Activated naive CD8-positive, alpha-beta T cell (primary cell): Measurements from ENCODE around the gene MYO7A.
A peak's percentile ranks its signal among the peaks of the same experiment; 100 is the strongest.

Source experiments
- H3K27ac Mint-ChIP-seq: one replicate; pipeline ENCODE4 v1.8.0; 2021; ENCODE audit warnings: mixed read lengths
- H3K27me3 Mint-ChIP-seq: one replicate; pipeline ENCODE4 v1.8.0; 2021; ENCODE audit warnings: mixed read lengths
- H3K36me3 Mint-ChIP-seq: one replicate; pipeline ENCODE4 v1.8.0; 2021; ENCODE audit warnings: mixed read lengths
- H3K4me1 Mint-ChIP-seq: one replicate; pipeline ENCODE4 v1.8.0; 2021; ENCODE audit warnings: low read depth, mixed read lengths
- H3K4me3 Mint-ChIP-seq: one replicate; pipeline ENCODE4 v1.8.0; 2021; ENCODE audit warnings: mild to moderate bottlenecking, mixed read lengths
- H3K9me3 Mint-ChIP-seq: one replicate; pipeline ENCODE4 v1.8.0; 2021; ENCODE audit warnings: low read depth, mixed read lengths

The MYO7A gene

GRCh38 chr11:77127920-77128691 is at the start of gene MYO7A:
MYO7A (plus strand) TSS chr11:77128246; CDS start chr11:77130635, 2,389 bp downstream.
- H3K27me3 Mint-ChIP-seq, result peaks cover 1% of the 10 kb centered on the region
- no peak within 1 kb of the TSS for H3K27ac Mint-ChIP-seq
- H3K4me1 Mint-ChIP-seq, result peaks cover 8% of the 10 kb centered on the region
- no peaks in the 10 kb centered on the region for H3K9me3 Mint-ChIP-seq
- H3K36me3 Mint-ChIP-seq, result no peaks in the 10 kb centered on the region
- peak within 1 kb of the TSS; percentile 63 for H3K4me3 Mint-ChIP-seq

DNA sequence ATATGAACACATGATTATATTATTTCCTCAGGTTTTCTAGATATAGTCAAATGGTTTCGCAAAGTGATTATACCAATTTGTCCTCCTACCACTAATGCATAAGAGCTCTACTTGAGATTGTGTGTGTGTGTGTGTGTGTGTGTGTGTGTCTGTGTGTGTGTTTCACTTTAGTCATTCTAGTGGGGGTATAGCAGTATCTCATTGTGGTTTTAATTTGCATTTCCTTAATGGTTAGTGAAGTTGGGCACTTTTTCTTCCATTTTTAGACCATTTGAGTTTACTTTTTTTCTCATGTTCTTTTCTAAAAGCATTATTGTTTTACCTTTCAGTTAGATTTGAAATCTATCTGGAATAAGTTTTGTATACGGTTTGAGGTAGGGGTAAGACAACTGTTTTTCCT is 48.4 kb upstream of the MYO7A start:
- Mint-ChIP-seq H3K27me3 (no peaks in the 10 kb centered on the region), H3K36me3 (peaks cover 6% of the 10 kb centered on the region), H3K9me3 (peaks cover 9% of the 10 kb centered on the region), H3K4me3 (no peak overlapping the region), H3K27ac (no peak overlapping the region), H3K4me1 (peaks cover 25% of the 10 kb centered on the region)

GRCh38 chr11:77080643-77081210 is 47.3 kb upstream of the MYO7A start:
- H3K4me3 Mint-ChIP-seq, result no peak overlapping the region
- no peaks in the 10 kb centered on the region for H3K27me3 Mint-ChIP-seq
- peaks cover 9% of the 10 kb centered on the region for H3K9me3 Mint-ChIP-seq
- peaks cover 6% of the 10 kb centered on the region for H3K36me3 Mint-ChIP-seq
- peaks cover 25% of the 10 kb centered on the region for H3K4me1 Mint-ChIP-seq
- no peak overlapping the region for H3K27ac Mint-ChIP-seq

- Mint-ChIP-seq H3K27me3 (no peaks in the 10 kb centered on the region), H3K27ac (no peak overlapping the region)
Measured at GRCh38 chr11:77081381-77081851, 46.6 kb upstream of the MYO7A start.

GRCh38 chr11:77081976-77082836 is 45.8 kb upstream of the MYO7A start:
- Mint-ChIP-seq H3K4me1 (peaks cover 25% of the 10 kb centered on the region), H3K27me3 (no peaks in the 10 kb centered on the region), H3K36me3 (peaks cover 6% of the 10 kb centered on the region), H3K4me3 (peak overlapping the region; percentile 81), H3K27ac (peak overlapping the region; percentile 98), H3K9me3 (peaks cover 9% of the 10 kb centered on the region)

More at GRCh38 chr11:77081381-77081851, 46.6 kb upstream of the MYO7A start:
- H3K36me3 Mint-ChIP-seq, result peaks cover 6% of the 10 kb centered on the region
- peaks cover 9% of the 10 kb centered on the region for H3K9me3 Mint-ChIP-seq
- no peak overlapping the region for H3K4me3 Mint-ChIP-seq
- H3K4me1 Mint-ChIP-seq, result peaks cover 25% of the 10 kb centered on the region

DNA sequence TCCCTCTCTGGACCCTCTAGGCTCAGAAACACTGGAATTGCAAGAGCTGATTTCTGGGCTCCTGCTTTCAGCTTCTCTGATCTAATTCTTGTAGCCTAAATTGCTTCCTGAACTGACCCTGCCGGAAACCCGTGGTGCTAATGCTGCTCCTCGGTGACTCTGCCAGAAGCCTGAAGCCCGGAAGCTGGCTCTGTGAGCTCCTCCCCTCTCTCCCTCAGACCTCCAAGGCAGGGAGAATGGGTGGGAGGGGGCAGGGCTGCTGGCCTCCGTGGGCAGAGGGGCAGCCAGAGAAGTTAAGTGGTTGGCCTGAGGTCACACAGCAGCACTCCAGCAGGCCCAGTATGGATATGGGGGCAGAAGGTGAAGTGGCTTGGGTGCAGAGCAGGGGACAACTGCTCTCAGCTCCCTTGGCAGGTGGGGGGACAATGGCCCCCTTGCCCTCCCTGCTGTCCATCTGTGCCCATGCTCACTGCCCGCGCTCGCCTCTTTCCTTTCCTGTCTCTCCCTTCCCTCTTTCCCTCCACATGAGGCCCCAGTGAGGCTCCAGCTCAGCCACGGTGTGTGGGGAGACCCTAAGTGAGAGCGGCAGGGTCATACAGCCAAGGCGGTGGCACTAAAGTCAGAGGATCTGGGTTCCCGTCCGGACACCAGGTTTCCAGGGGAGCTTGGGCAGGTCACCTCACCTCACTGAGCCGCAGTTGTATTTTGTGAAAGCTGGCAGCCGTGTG is 45.0 kb upstream of the MYO7A start:
- peaks cover 8% of the 10 kb centered on the region for H3K9me3 Mint-ChIP-seq
- H3K4me1 Mint-ChIP-seq, result peaks cover 25% of the 10 kb centered on the region
- no peaks in the 10 kb centered on the region for H3K27me3 Mint-ChIP-seq
- peak overlapping the region; percentile 81 for H3K4me3 Mint-ChIP-seq
- H3K36me3 Mint-ChIP-seq, result peaks cover 5% of the 10 kb centered on the region
- H3K27ac Mint-ChIP-seq, result peak overlapping the region; percentile 98

DNA sequence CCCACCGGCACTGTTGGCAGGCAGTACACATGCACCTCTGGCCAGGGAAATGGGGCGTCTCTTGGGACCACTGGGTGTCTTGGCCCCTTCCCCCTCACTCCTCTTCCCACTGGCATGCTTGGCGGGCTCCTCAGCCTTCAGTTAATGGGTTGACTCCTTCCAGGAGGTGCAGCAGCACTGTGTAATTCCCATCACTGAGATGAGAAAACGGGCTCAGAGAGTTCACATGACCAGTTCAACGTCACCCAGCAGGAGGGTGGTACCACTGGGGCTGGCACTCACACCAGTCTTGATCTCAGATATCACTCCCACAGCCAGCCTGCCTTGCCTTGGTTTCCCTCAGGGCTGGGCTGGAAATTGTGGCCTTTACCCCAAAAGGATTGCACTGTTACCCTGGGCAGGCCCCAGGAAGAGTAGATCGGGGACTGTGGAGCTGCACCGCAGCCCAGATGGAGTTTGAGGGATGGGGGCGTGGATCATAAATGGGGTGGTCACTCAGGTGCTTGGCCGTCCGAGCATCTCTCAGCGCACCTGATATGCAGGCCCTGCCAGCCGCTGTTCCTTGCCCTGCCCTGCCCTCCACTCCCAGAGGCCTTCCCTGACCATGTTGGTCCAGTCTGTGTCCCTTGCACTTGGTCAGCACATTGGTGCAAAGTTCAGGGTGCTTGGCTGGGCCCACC is 44.3 kb upstream of the MYO7A start:
- Mint-ChIP-seq H3K27ac (peak overlapping the region; percentile 98), H3K4me3 (peak overlapping the region; percentile 30), H3K36me3 (no peaks in the 10 kb centered on the region)

GRCh38 chr11:77084581-77085191 is 43.4 kb upstream of the MYO7A start:
- Mint-ChIP-seq H3K36me3 (no peaks in the 10 kb centered on the region), H3K27ac (peak overlapping the region; percentile 61), H3K4me3 (no peak overlapping the region), H3K27me3 (no peaks in the 10 kb centered on the region), H3K9me3 (no peaks in the 10 kb centered on the region), H3K4me1 (peaks cover 25% of the 10 kb centered on the region)

More for the DNA sequence above, 44.3 kb upstream of the MYO7A start:
- peaks cover 25% of the 10 kb centered on the region for H3K4me1 Mint-ChIP-seq
- H3K27me3 Mint-ChIP-seq, result no peaks in the 10 kb centered on the region
- peaks cover under 1% of the 10 kb centered on the region for H3K9me3 Mint-ChIP-seq

- Mint-ChIP-seq H3K27me3 (no peaks in the 10 kb centered on the region), H3K4me1 (peaks cover 22% of the 10 kb centered on the region), H3K27ac (no peak overlapping the region), H3K9me3 (no peaks in the 10 kb centered on the region), H3K36me3 (no peaks in the 10 kb centered on the region), H3K4me3 (no peak overlapping the region)
Measured at GRCh38 chr11:77085652-77086051, 42.4 kb upstream of the MYO7A start.

DNA sequence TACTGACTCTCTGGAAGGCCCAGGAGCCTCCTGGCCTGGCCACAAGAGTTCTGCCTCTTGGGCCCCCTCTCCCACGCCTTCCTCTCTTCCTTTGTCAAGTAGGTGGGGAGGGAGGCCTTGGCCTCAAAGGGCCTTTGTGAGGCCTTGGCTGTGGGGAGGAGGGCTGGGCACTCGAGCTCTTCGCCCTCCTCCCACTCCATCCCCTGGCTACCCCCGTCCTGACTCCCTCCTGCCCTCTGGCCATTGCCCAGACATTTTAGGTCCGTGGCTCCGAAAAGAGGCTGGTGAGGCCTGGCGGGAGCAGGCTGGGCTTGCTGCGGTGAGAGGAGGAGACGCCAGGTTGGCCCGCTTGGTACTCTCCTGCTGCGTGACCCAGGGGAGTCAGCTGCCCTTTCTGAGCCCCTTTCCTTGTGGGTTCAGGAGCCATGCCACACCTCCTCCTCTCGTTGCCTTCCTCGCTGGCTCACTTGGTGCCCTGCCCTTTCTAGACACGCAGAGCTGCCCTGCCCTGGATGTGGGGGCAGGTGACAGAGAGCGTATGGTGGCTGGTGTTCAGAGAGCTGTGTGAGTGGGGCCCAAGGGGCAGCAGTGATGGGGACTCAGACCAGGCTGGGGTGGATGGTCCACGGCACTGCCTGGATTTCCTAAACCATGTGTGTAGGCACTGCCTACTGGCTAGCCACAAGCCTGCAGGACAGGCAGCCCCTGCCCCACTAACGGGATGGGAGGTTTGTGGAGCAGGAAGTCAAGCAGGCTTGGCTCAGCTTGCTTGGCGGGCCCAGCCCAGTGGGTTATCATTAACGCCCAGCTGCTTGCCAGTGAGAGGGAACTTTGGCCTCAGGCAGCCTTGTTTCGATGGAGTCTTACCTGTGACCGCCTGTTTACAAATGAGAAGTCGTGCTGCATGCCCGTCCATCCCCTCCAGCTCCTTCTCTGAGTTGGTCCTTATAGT is 41.2 kb upstream of the MYO7A start:
- no peaks in the 10 kb centered on the region for H3K36me3 Mint-ChIP-seq
- no peak overlapping the region for H3K4me3 Mint-ChIP-seq
- no peaks in the 10 kb centered on the region for H3K27me3 Mint-ChIP-seq
- H3K4me1 Mint-ChIP-seq, result peaks cover 21% of the 10 kb centered on the region
- no peaks in the 10 kb centered on the region for H3K9me3 Mint-ChIP-seq
- no peak overlapping the region for H3K27ac Mint-ChIP-seq

DNA sequence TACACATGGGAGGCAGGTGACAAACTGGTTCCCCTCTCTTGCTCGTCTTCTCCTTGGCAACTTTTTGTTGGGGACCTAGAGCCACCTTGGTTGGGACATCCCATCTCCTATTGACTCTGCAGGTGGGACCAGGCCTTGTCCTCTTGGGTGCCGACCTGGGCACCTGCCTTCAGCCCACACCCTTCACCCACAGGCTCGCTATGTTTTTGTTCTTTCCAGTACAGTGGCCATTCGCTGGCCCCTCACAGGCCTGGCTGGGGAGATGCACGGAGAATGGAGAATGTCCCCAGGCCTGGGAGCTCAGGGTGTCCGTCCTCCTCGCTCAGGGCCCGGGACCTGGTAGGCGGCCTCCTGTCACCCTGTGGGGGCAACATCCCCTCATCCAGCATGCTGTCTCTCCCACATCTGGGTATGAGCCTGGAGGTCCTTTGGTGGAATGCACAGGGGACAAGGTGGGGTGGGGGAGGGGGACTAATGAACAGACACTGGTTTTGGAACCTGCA is 40.3 kb upstream of the MYO7A start:
- Mint-ChIP-seq H3K9me3 (no peaks in the 10 kb centered on the region), H3K27ac (peak overlapping the region; percentile 24), H3K27me3 (no peaks in the 10 kb centered on the region), H3K4me1 (peaks cover 12% of the 10 kb centered on the region), H3K4me3 (no peak overlapping the region), H3K36me3 (no peaks in the 10 kb centered on the region)

DNA sequence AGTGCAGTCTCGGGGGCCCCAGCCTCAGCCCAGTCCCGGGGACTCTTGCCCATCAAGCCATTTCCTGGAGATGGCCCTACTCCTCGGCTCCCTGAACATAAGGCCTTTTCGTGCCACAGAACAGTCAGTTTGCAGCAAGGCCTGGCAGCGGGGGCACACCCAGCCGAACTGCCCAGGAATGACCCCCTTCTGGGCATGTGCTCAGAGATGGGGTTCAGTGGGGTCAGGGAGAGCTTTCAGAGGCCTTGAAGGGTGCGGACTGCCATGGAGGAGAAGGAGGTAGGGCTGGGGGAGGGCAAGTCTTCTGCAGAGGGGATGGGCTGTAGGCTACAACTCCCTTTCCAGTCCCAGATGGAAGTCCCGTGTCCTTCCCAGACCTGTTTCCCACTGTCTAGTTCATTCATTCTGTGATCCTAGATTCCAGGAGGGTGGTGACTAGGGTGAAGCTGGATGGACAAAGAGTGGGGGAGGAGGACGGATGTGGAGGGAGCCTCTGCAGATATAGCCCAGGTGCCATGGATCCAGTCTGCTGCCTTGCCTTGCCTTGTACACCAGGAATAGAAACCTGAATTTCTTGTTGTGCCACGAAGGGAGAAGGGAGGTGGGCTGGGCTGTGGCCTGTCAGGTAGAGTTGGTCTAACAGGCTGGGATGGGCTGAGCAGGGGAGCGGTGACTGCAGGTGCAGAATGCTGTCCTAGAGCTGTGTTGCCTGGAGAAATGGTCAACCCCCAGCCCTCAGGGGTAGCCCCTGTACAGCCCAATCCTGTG is 39.6 kb upstream of the MYO7A start:
- H3K27ac Mint-ChIP-seq, result no peak overlapping the region
- peaks cover 7% of the 10 kb centered on the region for H3K4me1 Mint-ChIP-seq
- no peaks in the 10 kb centered on the region for H3K27me3 Mint-ChIP-seq
- no peaks in the 10 kb centered on the region for H3K36me3 Mint-ChIP-seq
- no peaks in the 10 kb centered on the region for H3K9me3 Mint-ChIP-seq
- H3K4me3 Mint-ChIP-seq, result no peak overlapping the region
